GM21529 (cell line): Measurements from ENCODE around the gene ABLIM3.
"Not testable (repeated sequence)": the region's sequence is repeated elsewhere in the genome, so short reads cannot be mapped to it uniquely, and the experiment has no call there.

Experiments used
- ATAC-seq: cut with Tn5 transposase; IDR thresholded peaks from one replicate; pipeline ENCODE4 v1.9.1; 2021; ENCODE audit not compliant: unreplicated experiment

Gene ABLIM3

GRCh38 chr5:149185067-149185466 lies 43.8 kb downstream of the ABLIM3 start:
- no peak for ATAC-seq

- no peak for ATAC-seq
Measured at GRCh38 chr5:149186506-149186905, 45.2 kb downstream of the ABLIM3 start.

- not testable (repeated sequence) for ATAC-seq
Measured at GRCh38 chr5:149187617-149188016, 46.3 kb downstream of the ABLIM3 start.

- no peak for ATAC-seq
Measured at GRCh38 chr5:149188383-149188782, 47.1 kb downstream of the ABLIM3 start.

GRCh38 chr5:149195337-149195887 lies 54.1 kb downstream of the ABLIM3 start:
- no peak for ATAC-seq

- ATAC-seq = no peak
Measured at GRCh38 chr5:149195962-149196361, 54.7 kb downstream of the ABLIM3 start.

GRCh38 chr5:149198148-149198547 lies 56.9 kb downstream of the ABLIM3 start:
- no peak for ATAC-seq

GRCh38 chr5:149200355-149200754 lies 59.1 kb downstream of the ABLIM3 start:
- ATAC-seq = no peak

- ATAC-seq = no peak
Measured at GRCh38 chr5:149201121-149201637, 59.9 kb downstream of the ABLIM3 start.

- ATAC-seq = no peak
Measured at GRCh38 chr5:149202910-149203451, 61.7 kb downstream of the ABLIM3 start.

GRCh38 chr5:149203921-149204441 lies 62.7 kb downstream of the ABLIM3 start:
- no peak for ATAC-seq

GRCh38 chr5:149205625-149206523 lies 64.6 kb downstream of the ABLIM3 start:
- ATAC-seq = no peak

GRCh38 chr5:149206524-149207141 lies 65.3 kb downstream of the ABLIM3 start:
- no peak for ATAC-seq

- no peak for ATAC-seq
Measured at GRCh38 chr5:149207831-149208230, 66.5 kb downstream of the ABLIM3 start.

GRCh38 chr5:149210225-149210624 lies 68.9 kb downstream of the ABLIM3 start:
- ATAC-seq = no peak

- no peak for ATAC-seq
Measured at GRCh38 chr5:149210968-149211490, 69.7 kb downstream of the ABLIM3 start.

GRCh38 chr5:149211566-149211965 lies 70.3 kb downstream of the ABLIM3 start:
- ATAC-seq = no peak

GRCh38 chr5:149212198-149212951 lies 71.1 kb downstream of the ABLIM3 start:
- ATAC-seq = no peak

GRCh38 chr5:149213264-149213880 lies 72.1 kb downstream of the ABLIM3 start:
- ATAC-seq = no peak
